Measurements from ENCODE around the gene CMKLR1. TPM values are rescaled to one million over a fixed set of nuclear protein-coding genes. Genes with fewer than 3 reads are reported as not detected.
A peak's percentile ranks its signal among the peaks of the same experiment; 100 is the strongest.

CMKLR1 gene
- total and polyA plus RNA-seq, 10 of the 15 experiments (the other 5 are each of a cell fraction or from before 2014, with no cell fraction given), result 13.8 to 52.3 (median 26.2) TPM

- peak; percentile 21; the same call in 1 of the 3 replicates for ATAC-seq
- RAD21 ChIA-PET (ENCODE audit: unreplicated experiment), result no interaction called here
- H3K4me2 ChIP-seq (ENCODE audit: control insufficient read depth, insufficient read depth), result no peak overlapping the region
- SMC1A ChIA-PET (ENCODE audit: uncharacterized antibody, unreplicated experiment), result no interaction called here
- in situ Hi-C loops (cut with MboI), result no loop called here
- H3K9ac ChIP-seq (ENCODE audit: control insufficient read depth, insufficient read depth, low read length), result no peak overlapping the region
- FAIRE-seq, result no peak
- no peaks in the 10 kb centered on the region for H4K20me1 ChIP-seq (ENCODE audit: control insufficient read depth, insufficient read depth)
- no peak overlapping the region for H2AFZ ChIP-seq (ENCODE audit: control insufficient read depth, low read depth, low read length)
- no peaks in the 10 kb centered on the region for H3K27me3 ChIP-seq (replicated peaks in 1 of 2; ENCODE audit: control insufficient read depth in 2 of 2, insufficient read depth in 2 of 2, low read length in 1 of 2)
- no peak for TF ChIP-seq SREBF2 (IDR thresholded peaks at IDR 0.05; ENCODE audit: low read length)
- TF ChIP-seq RUNX3 (IDR thresholded peaks at IDR 0.05; ENCODE audit: low read length), result peak; percentile 19; the same call in 1 of the 2 replicates
- H3K79me2 ChIP-seq (ENCODE audit: control insufficient read depth, insufficient read depth, low read length), result no peaks in the 10 kb centered on the region
- POLR2A ChIA-PET, result no interaction called here
- H3K36me3 ChIP-seq (ENCODE audit: control insufficient read depth in 2 of 2, insufficient read depth in 2 of 2, low read length in 1 of 2), result no peaks in the 10 kb centered on the region
- H3K9me3 ChIP-seq (replicated peaks; ENCODE audit: control insufficient read depth, insufficient read depth, low read length), result peaks cover 3% of the 10 kb centered on the region; the same call in 2 of the 3 replicates
- intact Hi-C loops (cut with micrococcal nuclease; ENCODE audit: unreplicated experiment), result no loop called here
- no peak overlapping the region for H3K4me3 ChIP-seq
- DNase-seq (ENCODE audit: low read depth, low spot score), result no peak
- 0 out of 2 replicates have a peak, but pooled peaks cover 8% of the 10 kb centered on the region for H3K4me1 ChIP-seq (ENCODE audit: control insufficient read depth, insufficient read depth, low read length)
- H3K27ac ChIP-seq (ENCODE audit: control insufficient read depth, insufficient read depth), result no peak overlapping the region
- CTCF ChIA-PET, result interaction anchor here (1.0 kb wide), 1 partner anchor 7 kb away, joined by 3 read pairs; no protein-coding TSS in a partner anchor
- no TSS peak for BruUV-seq (replicated peaks)
Measured at GRCh38 chr12:108352591-108352990, 13.5 kb upstream of the CMKLR1 start.

GRCh38 chr12:108350511-108350910 is 11.4 kb upstream of the CMKLR1 start:
- Histone ChIP-seq H3K27me3 (replicated peaks in 1 of 2; ENCODE audit: control insufficient read depth in 2 of 2, insufficient read depth in 2 of 2, low read length in 1 of 2) (no peaks in the 10 kb centered on the region), H3K4me1 (ENCODE audit: control insufficient read depth, insufficient read depth, low read length) (no peaks in the 10 kb centered on the region), H3K27ac (ENCODE audit: control insufficient read depth, insufficient read depth) (no peak overlapping the region), H3K36me3 (ENCODE audit: control insufficient read depth in 2 of 2, insufficient read depth in 2 of 2, low read length in 1 of 2) (no peaks in the 10 kb centered on the region), H2AFZ (ENCODE audit: control insufficient read depth, low read depth, low read length) (no peak overlapping the region), H4K20me1 (ENCODE audit: control insufficient read depth, insufficient read depth) (no peaks in the 10 kb centered on the region), H3K4me2 (ENCODE audit: control insufficient read depth, insufficient read depth) (no peak overlapping the region), H3K4me3 (no peak overlapping the region), H3K79me2 (ENCODE audit: control insufficient read depth, insufficient read depth, low read length) (no peaks in the 10 kb centered on the region), H3K9me3 (replicated peaks; ENCODE audit: control insufficient read depth, insufficient read depth, low read length) (peaks cover 3% of the 10 kb centered on the region; the same call in 2 of the 3 replicates), H3K9ac (ENCODE audit: control insufficient read depth, insufficient read depth, low read length) (no peak overlapping the region)
- RAD21 ChIA-PET (ENCODE audit: unreplicated experiment), result no interaction called here
- 45% methylated on average over 3 of the region's 3 CpGs for WGBS (ENCODE audit: insufficient coverage, insufficient replicate concordance, low lambda C conversion rate, missing lambda C conversion rate)
- BruUV-seq (replicated peaks), result no TSS peak
- SMC1A ChIA-PET (ENCODE audit: uncharacterized antibody, unreplicated experiment), result interaction anchor here (1.2 kb wide), 1 partner anchor 94 kb away, joined by 4 read pairs; no protein-coding TSS in a partner anchor
- in situ Hi-C loops (cut with MboI), result no loop called here
- intact Hi-C loops (cut with micrococcal nuclease; ENCODE audit: unreplicated experiment), result no loop called here
- ATAC-seq (no peak), FAIRE-seq (no peak), DNase-seq (ENCODE audit: low read depth, low spot score) (no peak)
- CTCF ChIA-PET, result no interaction called here
- TF ChIP-seq RAD21 (IDR thresholded peaks at IDR 0.05; ENCODE audit: insufficient read depth, low read depth, low read length) (no peak), SP1 (IDR thresholded peaks at IDR 0.05; ENCODE audit: low read depth, low read length) (no peak), RCOR1 (conservative IDR thresholded peaks at IDR 0.05; ENCODE audit: low read depth, low read length) (no peak), BCL11A (IDR thresholded peaks at IDR 0.05; ENCODE audit: low read depth, low read length) (no peak), ZNF384 (IDR thresholded peaks at IDR 0.05; ENCODE audit: borderline replicate concordance, low read depth, low read length) (no peak), HSF1 (IDR thresholded peaks at IDR 0.05; ENCODE audit: low read depth, low read length) (no peak), EZH2 (IDR thresholded peaks at IDR 0.05; ENCODE audit: borderline replicate concordance, control insufficient read depth, low read depth, low read length) (no peak), POU2F2 (IDR thresholded peaks at IDR 0.05; ENCODE audit: borderline replicate concordance, low read depth, low read length) (no peak), MEF2A (IDR thresholded peaks at IDR 0.05; ENCODE audit: insufficient read depth, low read depth, low read length) (no peak), IRF4 (IDR thresholded peaks at IDR 0.05; ENCODE audit: low read depth, low read length) (no peak), IKZF2 (IDR thresholded peaks at IDR 0.05) (no peak)
- POLR2A ChIA-PET, result no interaction called here
